ENCODE results near the gene CERS5. TPM values are rescaled to one million over a fixed set of nuclear protein-coding genes. Genes with fewer than 3 reads are reported as not detected.

The CERS5 gene
- 21.9 and 30.3 TPM in 2 replicates for total RNA-seq

- FAIRE-seq: no peak
Measured at GRCh38 chr12:50167049-50167828, at the start of gene CERS5. Gene CERS5 (minus strand): TSS chr12:50167369. CDS start chr12:50167297, 72 bp downstream.

GRCh38 chr12:50215033-50215432 lies 47.9 kb upstream of the CERS5 start:
- no peak for FAIRE-seq
- DNase-seq (ENCODE audit: low read depth): peak; percentile 51
- no peaks in the 10 kb centered on the region for H3K27me3 ChIP-seq (ENCODE audit: control insufficient read depth, insufficient read depth, low read length)
- no peak overlapping the region for H3K4me3 ChIP-seq (ENCODE audit: low read depth, low read length)
- peaks cover 5% of the 10 kb centered on the region for H3K36me3 ChIP-seq (ENCODE audit: control insufficient read depth, insufficient read depth, low read length)
- no peak for TF ChIP-seq CTCF (IDR thresholded peaks at IDR 0.05; ENCODE audit: insufficient read depth, low read length, severe bottlenecking)

More at GRCh38 chr12:50167049-50167828, at the start of gene CERS5:
- no peaks in the 10 kb centered on the region for H3K27me3 ChIP-seq (ENCODE audit: control insufficient read depth, insufficient read depth, low read length)
- TF ChIP-seq CTCF (IDR thresholded peaks at IDR 0.05; ENCODE audit: insufficient read depth, low read length, severe bottlenecking): no peak
- peak within 1 kb of the TSS; percentile 55 for H3K4me3 ChIP-seq (ENCODE audit: low read depth, low read length)
- peak; percentile 94 for DNase-seq (ENCODE audit: low read depth)
- no peaks in the 10 kb centered on the region for H3K36me3 ChIP-seq (ENCODE audit: control insufficient read depth, insufficient read depth, low read length)

GRCh38 chr12:50214018-50214417 lies 46.8 kb upstream of the CERS5 start:
- H3K4me3 ChIP-seq (ENCODE audit: low read depth, low read length): no peak overlapping the region
- no peak for DNase-seq (ENCODE audit: low read depth)
- H3K36me3 ChIP-seq (ENCODE audit: control insufficient read depth, insufficient read depth, low read length): peaks cover 4% of the 10 kb centered on the region
- no peak for TF ChIP-seq CTCF (IDR thresholded peaks at IDR 0.05; ENCODE audit: insufficient read depth, low read length, severe bottlenecking)
- no peak for FAIRE-seq
- H3K27me3 ChIP-seq (ENCODE audit: control insufficient read depth, insufficient read depth, low read length): no peaks in the 10 kb centered on the region

- peaks cover 4% of the 10 kb centered on the region for H3K36me3 ChIP-seq (ENCODE audit: control insufficient read depth, insufficient read depth, low read length)
- FAIRE-seq: no peak
- no peak for TF ChIP-seq CTCF (IDR thresholded peaks at IDR 0.05; ENCODE audit: insufficient read depth, low read length, severe bottlenecking)
Measured at GRCh38 chr12:50213439-50213838, 46.3 kb upstream of the CERS5 start.

GRCh38 chr12:50212071-50212467 lies 44.9 kb upstream of the CERS5 start:
- H3K4me3 ChIP-seq (ENCODE audit: low read depth, low read length): no peak overlapping the region
- peaks cover 1% of the 10 kb centered on the region for H3K36me3 ChIP-seq (ENCODE audit: control insufficient read depth, insufficient read depth, low read length)
- no peak for DNase-seq (ENCODE audit: low read depth)
- no peaks in the 10 kb centered on the region for H3K27me3 ChIP-seq (ENCODE audit: control insufficient read depth, insufficient read depth, low read length)
- TF ChIP-seq CTCF (IDR thresholded peaks at IDR 0.05; ENCODE audit: insufficient read depth, low read length, severe bottlenecking): no peak
- FAIRE-seq: no peak

More at GRCh38 chr12:50213439-50213838, 46.3 kb upstream of the CERS5 start:
- Histone ChIP-seq H3K4me3 (ENCODE audit: low read depth, low read length) (no peak overlapping the region), H3K27me3 (ENCODE audit: control insufficient read depth, insufficient read depth, low read length) (no peaks in the 10 kb centered on the region)
- DNase-seq (ENCODE audit: low read depth): peak; percentile 63

Measured in bronchial epithelial cell (primary cell).